Tibial nerve (tissue), 4 donors: Measurements from ENCODE around the gene ZNF385C. TPM values are rescaled to one million over a fixed set of nuclear protein-coding genes. Genes with fewer than 3 reads are reported as not detected.
A peak's percentile ranks its signal among the peaks of the same experiment; 100 is the strongest.

Experiments
- DNase-seq, 2 donors: peaks; one replicate each; pipeline ENCODE4 v3.0.0-alpha.2; 2019; ENCODE audit warnings: low spot score in 2 of 2
- H3K27ac ChIP-seq, 4 donors: fragments of 200-600 bp; sonication (generic) in 3 of 4; one replicate each; pipeline ENCODE4 v1.5.1; 2017 to 2019; ENCODE audit warnings: mild to moderate bottlenecking in 1 of 4
- H3K27me3 ChIP-seq, 2 donors: fragments of 200-600 bp; sonication (generic) in 1 of 2; one replicate each; pipeline versions ENCODE4 v1.5.1 to v1.6.0; 2017 to 2019
- H3K36me3 ChIP-seq, 3 donors: fragments of 200-600 bp; sonication (generic); one replicate each; pipeline ENCODE4 v1.5.1; 2018 to 2019
- H3K4me1 ChIP-seq, 4 donors: fragments of 200-600 bp; sonication (generic) in 3 of 4; one replicate each; pipeline ENCODE4 v1.5.1; 2017 to 2019
- H3K4me3 ChIP-seq, 4 donors: fragments of 200-600 bp; sonication (generic) in 3 of 4; one replicate each; pipeline ENCODE4 v1.5.1; 2017 to 2019; ENCODE audit warnings: mild to moderate bottlenecking in 1 of 4, moderate library complexity in 1 of 4
- H3K9me3 ChIP-seq, 4 donors: fragments of 200-600 bp; sonication (generic) in 3 of 4; one replicate each; pipeline ENCODE4 v1.5.1; 2017 to 2019
- EP300 ChIP-seq, 2 donors: sonication (generic); formaldehyde crosslinking; IDR thresholded peaks; one replicate each; pipeline ENCODE4 v1.6.1; 2017; ENCODE audit warnings: antibody characterized with exemption in 2 of 2, mild to moderate bottlenecking in 1 of 2
- POLR2A ChIP-seq, 2 donors: fragments of 450-650 bp; IDR thresholded peaks; one replicate each; pipeline ENCODE4 v1.6.1; 2017; ENCODE audit warnings: antibody characterized with exemption in 2 of 2, mild to moderate bottlenecking in 2 of 2, moderate library complexity in 2 of 2
- WGBS, 2 donors: methylation state at CpG; one replicate each; pipeline ENCODE4 v1.1.5; 2018; 5-methylcytosine and 5-hydroxymethylcytosine counted together
- total RNA-seq, 4 donors: library from RNA; depleted of rRNA; stranded (reverse); fragments of >200 nt; gene quantifications; one replicate each; pipeline ENCODE4 v1.1.0, GENCODE V29; 2016
- TF ChIP-seq, protein P1 (sequence below), 5 experiments: fragments of 200-600 bp in 3 of 5; fragments of 450-650 bp in 2 of 5; sonication (generic) in 3 of 5; IDR thresholded peaks; one replicate each; pipeline ENCODE4 v1.5.1; 2016 to 2019; ENCODE audit warnings: antibody characterized with exemption in 5 of 5, mild to moderate bottlenecking in 3 of 5, moderate library complexity in 2 of 5

The ZNF385C gene
- total RNA-seq, 4 donors from 2014 or later: 0.20 to 1.5 TPM; not detected in 2

DNA sequence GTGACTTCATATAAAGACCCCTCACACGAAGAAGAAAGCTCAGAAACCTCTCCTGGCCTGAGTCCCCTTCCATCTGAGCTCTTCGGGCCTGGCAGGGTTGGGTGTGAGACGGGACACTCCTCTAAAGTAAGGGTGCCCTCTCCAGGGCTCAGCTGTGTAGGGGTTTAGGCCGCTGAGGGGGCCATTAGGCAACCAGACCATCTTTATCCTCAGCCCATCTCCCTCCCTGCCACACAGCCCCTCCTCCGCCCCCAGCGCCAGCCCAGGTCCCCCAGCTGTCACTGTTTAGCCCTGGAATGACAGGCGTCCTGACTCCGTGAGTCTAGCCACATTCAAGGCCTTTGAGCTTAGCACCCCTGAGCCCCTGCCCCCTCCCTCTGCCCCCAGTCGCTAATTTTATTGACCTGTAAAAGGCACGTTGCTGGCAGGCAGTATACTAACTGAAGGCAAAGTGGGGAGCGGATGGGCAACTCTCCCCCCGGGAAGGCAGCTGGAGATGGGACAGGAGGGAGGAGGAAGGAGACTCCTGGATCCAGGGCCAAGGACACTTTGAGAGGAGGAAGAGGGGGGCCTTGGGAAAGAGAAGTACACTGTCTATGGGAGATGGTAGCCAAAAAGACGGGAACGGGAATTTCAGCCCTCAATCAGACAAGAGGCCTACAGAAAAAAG is 592 bp upstream of the ZNF385C start:
- 64 to 67% methylated on average over 12 to 14 of the region's 14 CpGs for WGBS, 2 donors
- Histone ChIP-seq H3K4me1 (peaks cover 0 to 21% (median 12%) of the 10 kb centered on the region in 4 donors), H3K9me3 (no peaks in the 10 kb centered on the region), H3K4me3 (peak overlapping the region in 1 of 4 donors; percentile 35), H3K36me3 (peaks cover 0 to 12% (median 0%) of the 10 kb centered on the region in 3 donors), H3K27ac (no peak overlapping the region), H3K27me3 (peaks cover 0 to 27% of the 10 kb centered on the region in 2 donors)
- no peak for DNase-seq
- TF ChIP-seq, protein P1, sequence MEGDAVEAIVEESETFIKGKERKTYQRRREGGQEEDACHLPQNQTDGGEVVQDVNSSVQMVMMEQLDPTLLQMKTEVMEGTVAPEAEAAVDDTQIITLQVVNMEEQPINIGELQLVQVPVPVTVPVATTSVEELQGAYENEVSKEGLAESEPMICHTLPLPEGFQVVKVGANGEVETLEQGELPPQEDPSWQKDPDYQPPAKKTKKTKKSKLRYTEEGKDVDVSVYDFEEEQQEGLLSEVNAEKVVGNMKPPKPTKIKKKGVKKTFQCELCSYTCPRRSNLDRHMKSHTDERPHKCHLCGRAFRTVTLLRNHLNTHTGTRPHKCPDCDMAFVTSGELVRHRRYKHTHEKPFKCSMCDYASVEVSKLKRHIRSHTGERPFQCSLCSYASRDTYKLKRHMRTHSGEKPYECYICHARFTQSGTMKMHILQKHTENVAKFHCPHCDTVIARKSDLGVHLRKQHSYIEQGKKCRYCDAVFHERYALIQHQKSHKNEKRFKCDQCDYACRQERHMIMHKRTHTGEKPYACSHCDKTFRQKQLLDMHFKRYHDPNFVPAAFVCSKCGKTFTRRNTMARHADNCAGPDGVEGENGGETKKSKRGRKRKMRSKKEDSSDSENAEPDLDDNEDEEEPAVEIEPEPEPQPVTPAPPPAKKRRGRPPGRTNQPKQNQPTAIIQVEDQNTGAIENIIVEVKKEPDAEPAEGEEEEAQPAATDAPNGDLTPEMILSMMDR (IDR thresholded peaks at IDR 0.05): no peak
- TF ChIP-seq EP300 (IDR thresholded peaks at IDR 0.05) (no peak), POLR2A (IDR thresholded peaks at IDR 0.05) (no peak)

DNA sequence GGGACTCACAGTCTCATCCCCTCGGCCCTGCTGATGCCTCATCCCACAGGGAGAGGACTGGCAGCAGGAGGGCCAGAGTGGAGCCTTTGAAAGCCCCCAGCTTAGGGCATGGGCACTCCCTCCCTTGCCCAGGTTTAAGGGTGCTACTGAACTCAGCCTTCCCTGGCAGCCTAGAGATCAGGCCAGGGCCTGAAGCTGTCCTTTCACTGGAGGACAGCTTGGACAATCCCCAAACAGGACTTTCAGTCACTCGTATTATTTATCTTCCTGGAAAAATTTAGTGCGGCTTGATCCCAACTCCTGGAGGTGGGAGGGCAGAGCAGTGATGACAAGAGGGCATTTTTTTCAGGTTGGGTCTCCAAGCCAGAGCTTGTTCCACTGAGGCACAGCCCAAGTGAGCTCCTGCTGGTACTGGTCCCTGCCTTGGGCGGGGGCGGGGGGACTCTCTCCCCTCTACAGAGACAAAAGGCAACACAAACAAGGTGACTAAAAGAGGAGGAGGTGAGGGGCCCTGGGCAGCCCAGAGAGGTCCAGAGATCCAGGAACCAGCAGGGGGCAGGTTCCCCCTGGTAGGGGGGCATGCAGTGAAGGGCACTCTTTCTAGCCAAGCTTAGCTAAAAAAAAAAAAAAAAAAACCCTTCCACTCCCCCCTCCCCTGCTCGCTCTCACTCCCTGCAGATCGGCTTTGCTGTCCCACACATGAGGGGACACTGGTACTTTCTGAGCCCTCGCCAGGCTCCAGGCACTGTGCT is 1.7 kb downstream of the ZNF385C start:
- Histone ChIP-seq H3K27ac (no peak overlapping the region), H3K4me3 (no peak overlapping the region), H3K4me1 (peaks cover 0 to 26% (median 9%) of the 10 kb centered on the region in 4 donors), H3K9me3 (no peaks in the 10 kb centered on the region), H3K36me3 (no peaks in the 10 kb centered on the region), H3K27me3 (peaks cover 0 to 27% of the 10 kb centered on the region in 2 donors)
- TF ChIP-seq POLR2A (IDR thresholded peaks at IDR 0.05) (no peak), EP300 (IDR thresholded peaks at IDR 0.05) (no peak)
- TF ChIP-seq, protein P1 (IDR thresholded peaks at IDR 0.05): no peak
- DNase-seq: no peak
- 64 to 70% methylated on average over 8 of the region's 8 CpGs for WGBS, 2 donors

DNA sequence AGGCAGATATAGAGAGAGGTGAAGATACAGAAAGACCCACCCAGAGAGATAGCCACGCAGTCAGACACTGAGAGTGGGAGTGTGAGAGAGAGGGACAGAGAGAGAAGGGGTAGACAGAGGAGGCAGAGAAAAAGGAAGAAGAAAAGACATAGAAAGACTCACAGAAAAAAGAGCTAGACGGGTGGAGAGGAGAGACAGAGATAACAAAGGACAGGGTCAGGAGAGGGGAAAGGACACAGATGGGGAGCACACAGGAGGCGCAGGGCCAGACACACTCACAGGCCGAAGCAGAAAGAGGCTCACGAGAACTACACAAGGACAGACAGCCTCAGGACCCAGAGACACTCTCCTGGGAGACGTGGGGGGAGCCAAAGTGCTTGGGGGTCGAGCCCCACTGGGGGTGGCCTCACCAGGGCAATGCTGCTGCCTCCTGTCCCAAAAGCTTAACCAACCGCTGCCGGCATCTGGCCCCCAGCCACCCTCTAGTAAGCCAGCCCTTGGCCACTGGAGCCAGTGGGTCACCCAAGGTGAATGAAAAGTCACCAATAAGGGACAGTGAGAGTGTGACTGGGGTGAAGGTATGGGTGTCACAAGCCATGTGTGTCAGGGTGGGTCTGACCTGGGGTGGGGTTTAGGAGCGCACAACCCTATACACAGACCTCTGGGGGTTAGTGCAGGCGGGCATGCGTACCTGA is 3.8 kb downstream of the ZNF385C start:
- Histone ChIP-seq H3K27me3 (peaks cover 0 to 27% of the 10 kb centered on the region in 2 donors), H3K36me3 (no peaks in the 10 kb centered on the region), H3K4me3 (no peak overlapping the region), H3K27ac (no peak overlapping the region), H3K4me1 (peaks cover 0 to 23% (median 9%) of the 10 kb centered on the region in 4 donors), H3K9me3 (no peaks in the 10 kb centered on the region)
- no peak for TF ChIP-seq POLR2A (IDR thresholded peaks at IDR 0.05)
- no peak for TF ChIP-seq EP300 (IDR thresholded peaks at IDR 0.05)
- TF ChIP-seq, protein P1 (IDR thresholded peaks at IDR 0.05): no peak
- 80 to 85% methylated on average over 12 of the region's 12 CpGs for WGBS, 2 donors
- DNase-seq: no peak

DNA sequence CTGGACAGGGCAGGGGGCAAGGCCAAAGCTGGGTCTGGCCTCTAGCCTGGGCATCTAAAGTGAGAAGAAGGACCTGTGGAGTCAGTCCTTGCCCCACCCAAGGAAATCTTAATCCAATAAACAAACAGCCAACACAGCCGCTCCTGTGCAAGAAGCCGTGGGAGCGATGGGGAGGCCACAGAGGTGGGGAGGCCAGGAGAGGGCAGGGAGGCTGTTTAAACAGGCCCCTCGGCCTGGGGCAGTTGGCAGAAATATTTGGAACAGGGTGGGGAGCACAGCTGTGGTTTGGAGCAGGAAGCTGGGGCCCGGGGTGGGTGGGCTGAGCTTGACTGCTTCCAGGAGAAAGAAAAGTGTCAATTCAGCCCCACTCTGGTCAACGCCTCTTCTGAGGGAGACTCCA is 5.3 kb downstream of the ZNF385C start:
- H3K36me3 ChIP-seq: no peaks in the 10 kb centered on the region
- no peaks in the 10 kb centered on the region for H3K9me3 ChIP-seq
- peaks cover 0 to 28% of the 10 kb centered on the region in 2 donors for H3K27me3 ChIP-seq
- H3K4me1 ChIP-seq: peaks cover 0 to 23% (median 5%) of the 10 kb centered on the region in 4 donors
- 38 to 41% methylated on average over 6 of the region's 6 CpGs for WGBS, 2 donors
- no peak for DNase-seq
- no peak overlapping the region for H3K4me3 ChIP-seq
- peak overlapping the region in 1 of 4 donors; percentile 24 for H3K27ac ChIP-seq
- no peak for TF ChIP-seq EP300 (IDR thresholded peaks at IDR 0.05)
- TF ChIP-seq, protein P1 (IDR thresholded peaks at IDR 0.05): no peak
- TF ChIP-seq POLR2A (IDR thresholded peaks at IDR 0.05): no peak
